Spinal cord (tissue), 10 donors: ENCODE measurements around the gene SIGLEC10. TPM values are rescaled to one million over a fixed set of nuclear protein-coding genes. Genes with fewer than 3 reads are reported as not detected.
A peak's percentile ranks its signal among the peaks of the same experiment; 100 is the strongest.

ENCODE experiments used
- DNase-seq, 6 donors: peaks; one replicate each; pipeline versions ENCODE4 v3.0.0 to v3.0.0-alpha.2; 2013 to 2015; ENCODE audit warnings: low spot score in 6 of 6, low read depth in 4 of 6
- H3K27ac ChIP-seq: one replicate; pipeline ENCODE4 v1.5.1; 2013; ENCODE audit warnings: low read depth, low read length, control low read depth
- H3K27me3 ChIP-seq: one replicate; pipeline ENCODE4 v1.6.1; 2013; ENCODE audit warnings: low read length; ENCODE audit not compliant: control insufficient read depth, insufficient read depth
- H3K36me3 ChIP-seq: one replicate; pipeline ENCODE4 v1.6.1; 2013; ENCODE audit warnings: low read length; ENCODE audit not compliant: control insufficient read depth, insufficient read depth
- H3K4me1 ChIP-seq: one replicate; pipeline ENCODE4 v1.6.1; 2013; ENCODE audit warnings: low read length; ENCODE audit not compliant: control insufficient read depth, insufficient read depth
- H3K4me3 ChIP-seq: one replicate; pipeline ENCODE4 v1.5.1; 2013; ENCODE audit warnings: low read depth, low read length, control low read depth
- H3K9me3 ChIP-seq: one replicate; pipeline ENCODE4 v1.6.1; 2013; ENCODE audit warnings: low read length; ENCODE audit not compliant: control insufficient read depth, insufficient read depth
- WGBS: methylation state at CpG from one replicate; pipeline ENCODE4 v1.1.5; 2013; ENCODE audit warnings: missing lambda C conversion rate; ENCODE audit not compliant: insufficient coverage; 5-methylcytosine and 5-hydroxymethylcytosine counted together
- polyA plus RNA-seq, 2 donors: library from polyadenylated mRNA; unstranded; fragments of 120-200 nt; gene quantifications; one replicate each; pipeline ENCODE4 v1.2.1, GENCODE V29; 2013; ENCODE audit not compliant: insufficient read length in 2 of 2
- total RNA-seq, 2 donors: library from RNA; depleted of rRNA in 1 of 2; stranded (reverse); fragments of 120-200 nt in 1 of 2; fragments of >200 nt in 1 of 2; gene quantifications; one replicate each; pipeline versions ENCODE4 v1.2.3 to v1.2.4, GENCODE V29; 2013 to 2014
- donor health status: healthy.

The SIGLEC10 gene
- total and polyA plus RNA-seq, 4 donors: 3.1 to 7.1 (median 5.1) TPM

- WGBS: 100% methylated on average over 2 of the region's 2 CpGs
- Histone ChIP-seq H3K4me1 (peaks cover 15% of the 10 kb centered on the region), H3K27me3 (no peaks in the 10 kb centered on the region), H3K4me3 (no peak overlapping the region), H3K36me3 (no peaks in the 10 kb centered on the region), H3K27ac (no peak overlapping the region), H3K9me3 (no peaks in the 10 kb centered on the region)
- no peak for DNase-seq
Measured at GRCh38 chr19:51396175-51396574, 21.3 kb downstream of the SIGLEC10 start.

GRCh38 chr19:51394050-51394836, 23.2 kb downstream of the SIGLEC10 start:
- Histone ChIP-seq H3K4me1 (peaks cover 15% of the 10 kb centered on the region), H3K36me3 (no peaks in the 10 kb centered on the region), H3K27ac (peak overlapping the region; percentile 84), H3K9me3 (no peaks in the 10 kb centered on the region), H3K27me3 (no peaks in the 10 kb centered on the region), H3K4me3 (peak overlapping the region; percentile 46)
- under 1% methylated on average over 41 of the region's 45 CpGs for WGBS
- peak; percentile 95 to 99 (median 97) for DNase-seq

GRCh38 chr19:51392701-51393100, 24.7 kb downstream of the SIGLEC10 start:
- no peak overlapping the region for H3K4me3 ChIP-seq

GRCh38 chr19:51391073-51391611, 26.3 kb downstream of the SIGLEC10 start:
- H3K27me3 ChIP-seq: no peaks in the 10 kb centered on the region
- peaks cover 15% of the 10 kb centered on the region for H3K4me1 ChIP-seq
- H3K27ac ChIP-seq: no peak overlapping the region
- H3K36me3 ChIP-seq: no peaks in the 10 kb centered on the region
- no peaks in the 10 kb centered on the region for H3K9me3 ChIP-seq
- no peak overlapping the region for H3K4me3 ChIP-seq
- WGBS: 63% methylated on average over 6 of the region's 8 CpGs
- DNase-seq: no peak

More at GRCh38 chr19:51392701-51393100, 24.7 kb downstream of the SIGLEC10 start:
- no peak for DNase-seq
- H3K27me3 ChIP-seq: no peaks in the 10 kb centered on the region
- peaks cover 15% of the 10 kb centered on the region for H3K4me1 ChIP-seq
- H3K9me3 ChIP-seq: no peaks in the 10 kb centered on the region
- no CpG with 5 or more reads among the region's 1 CpG for WGBS
- H3K36me3 ChIP-seq: no peaks in the 10 kb centered on the region
- no peak overlapping the region for H3K27ac ChIP-seq

GRCh38 chr19:51389143-51389542, 28.3 kb downstream of the SIGLEC10 start:
- no peak for DNase-seq
- WGBS: 87% methylated on average over 14 of the region's 14 CpGs
- H3K36me3 ChIP-seq: no peaks in the 10 kb centered on the region
- peaks cover 6% of the 10 kb centered on the region for H3K4me1 ChIP-seq
- H3K27ac ChIP-seq: no peak overlapping the region
- no peak overlapping the region for H3K4me3 ChIP-seq
- no peaks in the 10 kb centered on the region for H3K27me3 ChIP-seq
- no peaks in the 10 kb centered on the region for H3K9me3 ChIP-seq

- Histone ChIP-seq H3K36me3 (no peaks in the 10 kb centered on the region), H3K9me3 (no peaks in the 10 kb centered on the region), H3K4me3 (no peak within 1 kb of the TSS), H3K4me1 (no peaks in the 10 kb centered on the region), H3K27me3 (no peaks in the 10 kb centered on the region), H3K27ac (no peak within 1 kb of the TSS)
- WGBS: 79% methylated on average over 8 of the region's 15 CpGs
- no peak for DNase-seq
Measured at GRCh38 chr19:51387924-51388389, 29.5 kb downstream of the SIGLEC10 start, which contains the start of gene LIM2. TSS of gene LIM2 (minus strand) at chr19:51387974. CDS start at chr19:51387443, 531 bp downstream.

GRCh38 chr19:51386882-51387520, 30.4 kb downstream of the SIGLEC10 start:
- Histone ChIP-seq H3K27ac (no peak overlapping the region), H3K4me1 (no peaks in the 10 kb centered on the region), H3K27me3 (no peaks in the 10 kb centered on the region), H3K9me3 (no peaks in the 10 kb centered on the region), H3K4me3 (no peak overlapping the region), H3K36me3 (no peaks in the 10 kb centered on the region)
- no peak for DNase-seq
- WGBS: 86% methylated on average over 13 of the region's 14 CpGs

- 98% methylated on average over 4 of the region's 4 CpGs for WGBS
- Histone ChIP-seq H3K4me1 (no peaks in the 10 kb centered on the region), H3K36me3 (no peaks in the 10 kb centered on the region), H3K9me3 (no peaks in the 10 kb centered on the region), H3K27me3 (no peaks in the 10 kb centered on the region), H3K27ac (no peak overlapping the region), H3K4me3 (no peak overlapping the region)
- no peak for DNase-seq
Measured at GRCh38 chr19:51382004-51382403, 35.4 kb downstream of the SIGLEC10 start.

- Histone ChIP-seq H3K27ac (no peak overlapping the region), H3K4me1 (no peaks in the 10 kb centered on the region), H3K27me3 (no peaks in the 10 kb centered on the region), H3K4me3 (no peak overlapping the region), H3K36me3 (no peaks in the 10 kb centered on the region), H3K9me3 (no peaks in the 10 kb centered on the region)
- DNase-seq: no peak
- 94% methylated on average over 9 of the region's 9 CpGs for WGBS
Measured at GRCh38 chr19:51380379-51380778, 37.1 kb downstream of the SIGLEC10 start.
